IMR-90 (cell line): Measurements from ENCODE around the gene PPARG. TPM values are rescaled to one million over a fixed set of nuclear protein-coding genes. Genes with fewer than 3 reads are reported as not detected.
A peak's percentile ranks its signal among the peaks of the same experiment; 100 is the strongest.

ENCODE experiments used
- ATAC-seq: fragments of 200-7000 bp; cut with Tn5 transposase; 2 replicates; pipeline ENCODE4 v1.9.1; 2020; ENCODE audit warnings: low read depth, mild to moderate bottlenecking, moderate library complexity
- BruUV-seq: library from RNA; stranded (reverse); fragments of 400-500 nt; replicated peaks from 2 replicates; lab custom pipeline; 2021; lab: Mats Ljungman, UMichigan
- CTCF ChIA-PET: fragments of 300-600 bp; formaldehyde crosslinking; extraction: SDS; loops from one replicate; lab custom pipeline; 2021; ENCODE audit warnings: antibody characterized with exemption; lab: Yijun Ruan, JAX
- POLR2A ChIA-PET: fragments of 300-600 bp; sonication (Branson Sonifier 250); formaldehyde crosslinking; loops from one replicate; lab custom pipeline; 2022; ENCODE audit warnings: antibody characterized with exemption; ENCODE audit not compliant: unreplicated experiment; lab: Charles Lee
- DNase-seq: peaks from one replicate; pipeline ENCODE4 v3.0.0; 2013
- H2AFZ ChIP-seq: replicated peaks from 2 replicates; pipeline ENCODE3; 2013; ENCODE audit warnings: low read length, mild to moderate bottlenecking; ENCODE audit not compliant: poor library complexity
- H2AK5ac ChIP-seq: 2 replicates; pipeline ENCODE4 v1.6.1; 2013; ENCODE audit warnings: low read depth, low read length, inconsistent platforms
- H2AK9ac ChIP-seq: replicated peaks from 2 replicates; pipeline ENCODE3; 2013; ENCODE audit warnings: mild to moderate bottlenecking, low read depth, low read length, moderate library complexity; ENCODE audit not compliant: poor library complexity
- H2BK120ac ChIP-seq: 2 replicates; pipeline ENCODE4 v1.6.1; 2013; ENCODE audit warnings: low read depth, low read length, inconsistent platforms
- H2BK15ac ChIP-seq: 3 replicates; pipeline ENCODE4 v1.6.1; 2013; ENCODE audit warnings: low read depth, low read length, inconsistent platforms
- H2BK20ac ChIP-seq: 2 replicates; pipeline ENCODE4 v1.6.1; 2013; ENCODE audit warnings: low read depth, mild to moderate bottlenecking, inconsistent platforms, low read length, moderate library complexity
- H2BK5ac ChIP-seq: 2 replicates; pipeline ENCODE4 v1.6.1; 2013; ENCODE audit warnings: mild to moderate bottlenecking, low read depth, low read length, inconsistent platforms; ENCODE audit not compliant: poor library complexity, severe bottlenecking
- H3K14ac ChIP-seq: replicated peaks from 2 replicates; pipeline ENCODE4 v1.6.1; 2013; ENCODE audit warnings: low read depth, low read length, inconsistent platforms
- H3K18ac ChIP-seq: 2 replicates; pipeline ENCODE4 v1.6.1; 2013; ENCODE audit warnings: low read depth, low read length, control low read depth
- H3K23ac ChIP-seq: 2 replicates; pipeline ENCODE4 v1.6.1; 2013; ENCODE audit warnings: low read depth, low read length, inconsistent platforms
- H3K27ac ChIP-seq: 2 replicates; pipeline ENCODE4 v1.5.1; 2013; ENCODE audit warnings: mild to moderate bottlenecking, control low read depth, low read length; ENCODE audit not compliant: insufficient read depth
- H3K27me3 ChIP-seq: 2 replicates; pipeline ENCODE4 v1.6.1; 2013; ENCODE audit warnings: low read length; ENCODE audit not compliant: control insufficient read depth, insufficient read depth
- H3K36me3 ChIP-seq: 2 replicates; pipeline ENCODE4 v1.6.1; 2013; ENCODE audit warnings: low read length, mixed read lengths; ENCODE audit not compliant: control insufficient read depth, insufficient read depth
- H3K4ac ChIP-seq: 2 replicates; pipeline ENCODE4 v1.6.1; 2013; ENCODE audit warnings: low read depth, low read length, inconsistent platforms
- H3K4me1 ChIP-seq: 2 replicates; pipeline ENCODE4 v1.6.1; 2013; ENCODE audit warnings: low read length, mixed read lengths; ENCODE audit not compliant: control insufficient read depth, insufficient read depth
- H3K4me2 ChIP-seq: 2 replicates; pipeline ENCODE4 v1.6.1; 2013; ENCODE audit warnings: low read depth, mild to moderate bottlenecking, control low read depth, low read length, moderate library complexity
- H3K4me3 ChIP-seq: 2 replicates; pipeline ENCODE4 v1.5.1; 2013; ENCODE audit warnings: low read depth, mild to moderate bottlenecking, control low read depth, low read length, moderate library complexity; ENCODE audit not compliant: insufficient read depth
- H3K56ac ChIP-seq: 2 replicates; pipeline ENCODE4 v1.6.1; 2013; ENCODE audit warnings: low read length, inconsistent platforms; ENCODE audit not compliant: insufficient read depth; ENCODE audit errors: extremely low read depth
- H3K79me1 ChIP-seq, 2 experiments: 2 replicates each; pipeline ENCODE4 v1.6.1; 2013; ENCODE audit warnings: low read length in 2 of 2, inconsistent platforms in 1 of 2, low read depth in 1 of 2
- H3K9ac ChIP-seq: 2 replicates; pipeline ENCODE4 v1.6.1; 2013; ENCODE audit warnings: low read depth, low read length, control low read depth
- H3K9me1 ChIP-seq: 2 replicates; pipeline ENCODE4 v1.6.1; 2013; ENCODE audit warnings: low read length, inconsistent platforms; ENCODE audit not compliant: insufficient read depth
- H3K9me3 ChIP-seq: 2 replicates; pipeline ENCODE4 v1.6.1; 2013; ENCODE audit warnings: low read length; ENCODE audit not compliant: control insufficient read depth, insufficient read depth
- H4K20me1 ChIP-seq: 2 replicates; pipeline ENCODE4 v1.6.1; 2013; ENCODE audit warnings: low read length, inconsistent platforms; ENCODE audit not compliant: insufficient read depth
- H4K5ac ChIP-seq: 2 replicates; pipeline ENCODE4 v1.6.1; 2013; ENCODE audit warnings: mild to moderate bottlenecking, low read depth, low read length, control low read depth
- H4K8ac ChIP-seq, 2 experiments: 2 replicates each; pipeline ENCODE4 v1.6.1; 2013; ENCODE audit warnings: low read depth in 2 of 2, low read length in 2 of 2, control low read depth in 1 of 2, inconsistent platforms in 1 of 2
- H4K91ac ChIP-seq: 2 replicates; pipeline ENCODE4 v1.6.1; 2013; ENCODE audit warnings: low read depth, low read length, inconsistent platforms; ENCODE audit not compliant: insufficient read depth
- BHLHE40 ChIP-seq: fragments of 150-350 bp; IDR thresholded peaks from 2 replicates; pipeline ENCODE4 v1.6.1; 2016; ENCODE audit warnings: mild to moderate bottlenecking, low read depth, low read length
- CEBPB ChIP-seq: IDR thresholded peaks from 2 replicates; pipeline ENCODE4 v1.6.1; 2012; ENCODE audit warnings: low read depth, low read length, improper control_type of control experiment
- CHD1 ChIP-seq: IDR thresholded peaks from 2 replicates; pipeline ENCODE4 v1.6.1; 2012; ENCODE audit warnings: low read depth, low read length, improper control_type of control experiment
- FOS ChIP-seq: fragments of 150-350 bp; IDR thresholded peaks from 2 replicates; pipeline ENCODE4 v1.6.1; 2016; ENCODE audit warnings: low read depth, low read length
- NFE2L2 ChIP-seq: fragments of 150-350 bp; IDR thresholded peaks from 2 replicates; pipeline ENCODE4 v1.6.1; 2016; ENCODE audit warnings: low read depth, mild to moderate bottlenecking, low read length
- RCOR1 ChIP-seq: IDR thresholded peaks from 2 replicates; pipeline ENCODE4 v1.6.1; 2012; ENCODE audit warnings: mild to moderate bottlenecking, low read length, improper control_type of control experiment; ENCODE audit not compliant: insufficient replicate concordance
- RFX5 ChIP-seq: IDR thresholded peaks from 2 replicates; pipeline ENCODE4 v1.8.0; 2012; ENCODE audit warnings: low read depth, mild to moderate bottlenecking, low read length, moderate library complexity
- SMC3 ChIP-seq: fragments of 150-350 bp; IDR thresholded peaks from 2 replicates; pipeline ENCODE4 v1.6.1; 2016; ENCODE audit warnings: low read depth, mild to moderate bottlenecking, antibody characterized with exemption, low read length, moderate library complexity
- WGBS, 2 experiments: methylation state at CpG; one replicate each; pipeline versions ENCODE4 v1.1.5 to v1.1.7; 2013; ENCODE audit warnings: missing lambda C conversion rate in 2 of 2; ENCODE audit not compliant: insufficient read length in 1 of 2; ENCODE audit errors: extremely low coverage in 2 of 2; 5-methylcytosine and 5-hydroxymethylcytosine counted together
- dilution Hi-C: fragments of 300-500 bp; cut with HindIII; formaldehyde crosslinking; loops from one replicate; pipeline ENCODE4 v1.14.3; 2018; ENCODE audit warnings: low sequenced_read_pairs; ENCODE audit not compliant: unreplicated experiment
- in situ Hi-C: fragments of 300-500 bp; cut with MboI; formaldehyde crosslinking; loops from 3 replicates; pipeline ENCODE4 v1.14.3; 2019; ENCODE audit warnings: low sequenced_read_pairs, inconsistent platforms, mixed read lengths
- intact Hi-C: fragments of 100-400 bp; cut with micrococcal nuclease; formaldehyde crosslinking; loops from 2 replicates; pipeline ENCODE4 v1.10.0; 2022
- polyA plus RNA-seq, 3 experiments: library from polyadenylated mRNA; depleted of rRNA; stranded (reverse); fragments of >200 nt; gene quantifications; 2 replicates each; pipeline ENCODE4 v1.2.3, GENCODE V29; 2012; ENCODE audit warnings: low replicate concordance in 1 of 3
- total RNA-seq: library from RNA; depleted of rRNA; stranded (reverse); fragments of >200 nt; gene quantifications from 2 replicates; pipeline ENCODE4 v1.2.3, GENCODE V29; 2012
- TF ChIP-seq, protein P1 (sequence below): fragments of 150-350 bp; IDR thresholded peaks from 2 replicates; pipeline ENCODE4 v1.6.1; 2017; ENCODE audit warnings: mild to moderate bottlenecking, antibody characterized with exemption, low read length, low read depth
- TF ChIP-seq, protein P2 (sequence below): conservative IDR thresholded peaks from 2 replicates; pipeline ENCODE4 v1.5.1; 2012; ENCODE audit warnings: mild to moderate bottlenecking, low read depth, low read length, improper control_type of control experiment
- TF ChIP-seq, protein P3 (sequence below): fragments of 150-350 bp; IDR thresholded peaks from 2 replicates; pipeline ENCODE4 v1.6.1; 2016; ENCODE audit warnings: low read depth, mild to moderate bottlenecking, low read length, moderate library complexity, borderline replicate concordance

PPARG gene
- total and polyA plus RNA-seq, 2 of the 4 experiments (the other 2 are of a cell fraction) = 11.2 to 23.8 TPM

DNA sequence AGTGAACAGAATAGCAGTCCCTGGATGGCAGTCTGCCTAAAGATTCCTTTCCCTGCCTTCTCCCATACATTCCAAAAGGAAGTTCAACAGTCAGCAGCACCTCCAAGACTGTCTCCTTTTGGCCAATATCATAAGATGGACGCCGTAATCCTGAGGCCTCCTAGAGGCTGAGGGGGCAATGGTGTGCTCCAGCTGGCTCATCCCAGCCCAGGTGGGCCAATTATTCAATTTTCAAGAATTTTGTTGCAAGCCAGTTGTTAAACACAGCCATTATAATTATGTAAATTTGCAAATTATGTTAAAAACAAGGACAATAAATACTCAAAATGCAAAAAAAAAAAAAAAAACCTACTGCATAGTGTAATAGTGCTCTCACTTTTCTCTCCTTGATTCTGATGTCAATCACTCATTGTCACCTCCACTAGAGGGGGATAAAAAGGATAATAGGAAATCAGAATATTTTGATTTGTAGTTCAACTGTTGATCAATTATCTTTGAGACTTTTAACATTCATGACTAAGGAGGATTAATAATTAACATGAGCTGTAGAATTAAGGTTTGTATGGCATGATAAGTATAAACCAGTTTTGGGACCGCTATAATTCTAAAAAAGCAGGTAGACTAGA is 40.1 kb downstream of the PPARG start:
- intact Hi-C loops (no loop called here), dilution Hi-C loops (no loop called here), in situ Hi-C loops (no loop called here)
- H2BK120ac ChIP-seq = no peak overlapping the region
- no peak overlapping the region for H3K9ac ChIP-seq
- H2BK15ac ChIP-seq = no peak overlapping the region
- H3K4me1 ChIP-seq = peaks cover 2% of the 10 kb centered on the region; the same call in 1 of the 2 replicates
- no peak overlapping the region for H3K27ac ChIP-seq
- no CpG with 5 or more reads among the region's 3 CpGs for WGBS, 2 experiments
- no peak overlapping the region for H2BK20ac ChIP-seq
- no peaks in the 10 kb centered on the region for H3K9me3 ChIP-seq
- H3K79me1 ChIP-seq = peaks cover 0 to 12% of the 10 kb centered on the region in 2 experiments; a peak in 2 of 4 replicates
- no peak overlapping the region for H3K18ac ChIP-seq
- BruUV-seq = no TSS peak
- no peak overlapping the region for H3K14ac ChIP-seq
- TF ChIP-seq CHD1 (no peak), RCOR1 (no peak), SMC3 (no peak), CEBPB (no peak), FOS (no peak), RFX5 (no peak), BHLHE40 (no peak), NFE2L2 (no peak)
- TF ChIP-seq, protein P1, sequence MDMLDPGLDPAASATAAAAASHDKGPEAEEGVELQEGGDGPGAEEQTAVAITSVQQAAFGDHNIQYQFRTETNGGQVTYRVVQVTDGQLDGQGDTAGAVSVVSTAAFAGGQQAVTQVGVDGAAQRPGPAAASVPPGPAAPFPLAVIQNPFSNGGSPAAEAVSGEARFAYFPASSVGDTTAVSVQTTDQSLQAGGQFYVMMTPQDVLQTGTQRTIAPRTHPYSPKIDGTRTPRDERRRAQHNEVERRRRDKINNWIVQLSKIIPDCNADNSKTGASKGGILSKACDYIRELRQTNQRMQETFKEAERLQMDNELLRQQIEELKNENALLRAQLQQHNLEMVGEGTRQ = no peak
- TF ChIP-seq, protein P2, sequence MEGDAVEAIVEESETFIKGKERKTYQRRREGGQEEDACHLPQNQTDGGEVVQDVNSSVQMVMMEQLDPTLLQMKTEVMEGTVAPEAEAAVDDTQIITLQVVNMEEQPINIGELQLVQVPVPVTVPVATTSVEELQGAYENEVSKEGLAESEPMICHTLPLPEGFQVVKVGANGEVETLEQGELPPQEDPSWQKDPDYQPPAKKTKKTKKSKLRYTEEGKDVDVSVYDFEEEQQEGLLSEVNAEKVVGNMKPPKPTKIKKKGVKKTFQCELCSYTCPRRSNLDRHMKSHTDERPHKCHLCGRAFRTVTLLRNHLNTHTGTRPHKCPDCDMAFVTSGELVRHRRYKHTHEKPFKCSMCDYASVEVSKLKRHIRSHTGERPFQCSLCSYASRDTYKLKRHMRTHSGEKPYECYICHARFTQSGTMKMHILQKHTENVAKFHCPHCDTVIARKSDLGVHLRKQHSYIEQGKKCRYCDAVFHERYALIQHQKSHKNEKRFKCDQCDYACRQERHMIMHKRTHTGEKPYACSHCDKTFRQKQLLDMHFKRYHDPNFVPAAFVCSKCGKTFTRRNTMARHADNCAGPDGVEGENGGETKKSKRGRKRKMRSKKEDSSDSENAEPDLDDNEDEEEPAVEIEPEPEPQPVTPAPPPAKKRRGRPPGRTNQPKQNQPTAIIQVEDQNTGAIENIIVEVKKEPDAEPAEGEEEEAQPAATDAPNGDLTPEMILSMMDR = no peak
- TF ChIP-seq, protein P3, sequence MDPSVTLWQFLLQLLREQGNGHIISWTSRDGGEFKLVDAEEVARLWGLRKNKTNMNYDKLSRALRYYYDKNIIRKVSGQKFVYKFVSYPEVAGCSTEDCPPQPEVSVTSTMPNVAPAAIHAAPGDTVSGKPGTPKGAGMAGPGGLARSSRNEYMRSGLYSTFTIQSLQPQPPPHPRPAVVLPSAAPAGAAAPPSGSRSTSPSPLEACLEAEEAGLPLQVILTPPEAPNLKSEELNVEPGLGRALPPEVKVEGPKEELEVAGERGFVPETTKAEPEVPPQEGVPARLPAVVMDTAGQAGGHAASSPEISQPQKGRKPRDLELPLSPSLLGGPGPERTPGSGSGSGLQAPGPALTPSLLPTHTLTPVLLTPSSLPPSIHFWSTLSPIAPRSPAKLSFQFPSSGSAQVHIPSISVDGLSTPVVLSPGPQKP = no peak
- no peak overlapping the region for H2AK5ac ChIP-seq
- ChIA-PET POLR2A (no interaction called here), CTCF (interaction anchor here (1.0 kb wide), 1 partner anchor 21 kb away, joined by 3 read pairs; no protein-coding TSS in a partner anchor)
- H2BK5ac ChIP-seq = no peak overlapping the region
- ATAC-seq (peak; percentile 24; the same call in 1 of the 2 replicates), DNase-seq (no peak)
- H3K36me3 ChIP-seq = no peaks in the 10 kb centered on the region
- 0 out of 2 replicates have a peak, but pooled peaks cover 3% of the 10 kb centered on the region for H3K9me1 ChIP-seq
- no peaks in the 10 kb centered on the region for H4K20me1 ChIP-seq
- no peaks in the 10 kb centered on the region for H3K27me3 ChIP-seq
- no peak overlapping the region for H3K4ac ChIP-seq
- no peak overlapping the region for H3K4me2 ChIP-seq
- H2AK9ac ChIP-seq = no peak overlapping the region
- no peak overlapping the region for H2AFZ ChIP-seq
- H4K91ac ChIP-seq = no peak overlapping the region
- no peak overlapping the region for H4K5ac ChIP-seq
- no peak overlapping the region for H3K4me3 ChIP-seq
- no peak overlapping the region for H3K56ac ChIP-seq
- H3K23ac ChIP-seq = no peak overlapping the region
- H4K8ac ChIP-seq = no peak overlapping the region
